GM18867 (cell line): ENCODE results near the gene FGD4.
"Not testable (repeated sequence)": the region's sequence is repeated elsewhere in the genome, so short reads cannot be mapped to it uniquely, and the experiment has no call there.

Experiments
- ATAC-seq: cut with Tn5 transposase; IDR thresholded peaks from one replicate; pipeline ENCODE4 v1.9.1; 2021; ENCODE audit warnings: mild to moderate bottlenecking, moderate library complexity; ENCODE audit not compliant: unreplicated experiment

FGD4 gene

DNA sequence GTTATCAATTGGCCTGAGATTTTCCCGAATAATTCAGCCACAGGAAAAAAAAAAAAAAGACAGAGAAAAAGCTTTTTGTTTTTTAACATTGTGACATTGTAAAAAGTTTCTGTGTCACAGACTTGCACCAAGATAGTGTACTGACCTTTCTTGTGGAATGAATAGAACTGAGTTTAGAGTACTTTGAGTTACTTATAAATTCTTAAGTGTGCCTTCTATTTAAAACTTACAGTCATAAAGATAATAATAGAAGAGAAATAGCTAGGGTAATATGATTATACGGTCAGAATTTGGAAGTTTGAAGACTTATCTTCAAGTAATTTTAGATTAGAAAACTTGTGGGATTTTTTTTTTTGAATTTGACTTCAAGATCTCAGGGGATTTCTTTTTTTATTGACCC, 88.8 kb downstream of the FGD4 start:
- no peak for ATAC-seq

DNA sequence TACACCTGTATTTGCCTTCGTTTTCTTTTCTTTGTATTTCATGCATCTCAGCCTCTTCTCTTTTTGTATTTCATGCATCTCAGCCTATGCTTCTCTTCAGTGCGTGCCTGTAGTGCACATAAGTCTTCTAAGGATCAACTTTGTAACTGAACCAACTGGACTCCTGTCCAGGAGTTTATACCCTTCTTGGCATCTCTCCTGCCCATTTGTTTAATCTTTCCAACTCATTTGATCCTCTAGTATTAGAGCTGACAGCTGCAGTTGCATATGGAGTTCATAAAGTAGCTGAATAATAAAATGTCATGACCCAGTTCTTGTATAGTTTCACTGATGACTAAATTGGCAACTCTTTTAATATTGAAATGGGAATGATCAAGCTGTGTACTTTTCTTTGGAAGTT, 89.7 kb downstream of the FGD4 start:
- ATAC-seq = no peak

- ATAC-seq = no peak
Measured at GRCh38 chr12:32490801-32491200, 91.4 kb downstream of the FGD4 start.

- ATAC-seq = no peak
Measured at GRCh38 chr12:32493282-32493681, 93.9 kb downstream of the FGD4 start.

- no peak for ATAC-seq
Measured at GRCh38 chr12:32494656-32495055, 95.3 kb downstream of the FGD4 start.

DNA sequence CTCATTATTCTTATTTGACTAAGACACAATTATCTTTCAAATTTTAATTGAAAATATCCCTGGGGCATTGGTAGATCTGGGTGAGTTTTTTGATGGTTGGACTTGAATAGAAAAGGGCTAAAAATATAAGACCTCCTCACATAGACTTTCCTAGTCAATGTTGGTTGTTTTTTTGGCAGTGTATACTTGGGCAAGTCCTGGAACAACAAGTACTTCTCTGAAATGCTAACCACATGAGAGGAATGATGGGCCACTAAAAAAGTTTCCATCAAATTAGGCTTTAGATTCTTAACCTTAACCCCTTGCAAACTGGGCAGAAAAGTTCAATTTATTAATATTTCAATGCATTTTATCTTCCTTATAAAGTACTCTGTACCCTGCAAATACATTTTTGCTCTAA, 97.6 kb downstream of the FGD4 start:
- ATAC-seq = no peak

DNA sequence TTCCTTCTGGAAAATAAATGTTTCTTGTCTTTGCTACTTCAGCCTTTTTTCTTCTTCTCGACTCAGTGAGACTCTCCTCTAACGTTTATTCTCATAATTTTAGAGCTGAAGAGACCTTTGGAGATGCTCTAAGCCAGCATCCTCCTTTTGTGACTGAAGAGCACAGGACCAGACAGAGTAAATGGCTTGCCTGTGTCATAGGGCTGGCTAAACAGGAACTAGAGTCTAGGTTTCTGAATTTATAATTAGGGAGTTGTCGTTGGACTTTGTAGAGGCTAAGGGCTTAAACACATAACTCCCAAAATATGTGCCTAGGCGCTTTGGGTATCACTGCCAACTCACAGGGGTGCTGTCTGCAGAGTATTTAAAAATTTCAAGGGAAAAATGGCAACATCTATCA, 98.5 kb downstream of the FGD4 start:
- ATAC-seq = no peak

- ATAC-seq = no peak
Measured at GRCh38 chr12:32499048-32499447, 99.7 kb downstream of the FGD4 start.

DNA sequence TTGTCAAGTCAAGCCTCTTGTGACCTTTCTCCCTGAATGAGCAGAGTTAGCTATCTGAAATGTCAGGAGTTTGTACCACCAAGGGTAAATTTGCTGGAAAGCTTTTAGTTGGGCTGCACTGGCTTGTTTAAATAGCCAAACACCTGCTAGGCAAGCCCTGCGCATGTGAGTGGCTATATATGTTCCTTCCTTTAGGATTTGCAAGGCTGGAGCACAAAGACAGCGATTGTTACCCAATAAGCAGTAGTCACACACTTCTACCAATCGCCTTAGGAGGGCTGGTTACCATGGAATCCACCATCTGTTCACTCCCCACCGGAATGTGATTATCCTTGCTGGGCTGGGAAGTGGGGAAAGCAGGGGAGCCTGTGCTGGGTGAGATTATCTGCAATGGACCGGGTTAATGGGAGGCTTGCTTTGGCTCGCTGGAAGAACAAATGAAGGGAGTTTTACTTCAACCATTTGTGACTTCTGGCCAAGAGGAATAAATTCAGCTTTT, 102.5 kb downstream of the FGD4 start:
- no peak for ATAC-seq

DNA sequence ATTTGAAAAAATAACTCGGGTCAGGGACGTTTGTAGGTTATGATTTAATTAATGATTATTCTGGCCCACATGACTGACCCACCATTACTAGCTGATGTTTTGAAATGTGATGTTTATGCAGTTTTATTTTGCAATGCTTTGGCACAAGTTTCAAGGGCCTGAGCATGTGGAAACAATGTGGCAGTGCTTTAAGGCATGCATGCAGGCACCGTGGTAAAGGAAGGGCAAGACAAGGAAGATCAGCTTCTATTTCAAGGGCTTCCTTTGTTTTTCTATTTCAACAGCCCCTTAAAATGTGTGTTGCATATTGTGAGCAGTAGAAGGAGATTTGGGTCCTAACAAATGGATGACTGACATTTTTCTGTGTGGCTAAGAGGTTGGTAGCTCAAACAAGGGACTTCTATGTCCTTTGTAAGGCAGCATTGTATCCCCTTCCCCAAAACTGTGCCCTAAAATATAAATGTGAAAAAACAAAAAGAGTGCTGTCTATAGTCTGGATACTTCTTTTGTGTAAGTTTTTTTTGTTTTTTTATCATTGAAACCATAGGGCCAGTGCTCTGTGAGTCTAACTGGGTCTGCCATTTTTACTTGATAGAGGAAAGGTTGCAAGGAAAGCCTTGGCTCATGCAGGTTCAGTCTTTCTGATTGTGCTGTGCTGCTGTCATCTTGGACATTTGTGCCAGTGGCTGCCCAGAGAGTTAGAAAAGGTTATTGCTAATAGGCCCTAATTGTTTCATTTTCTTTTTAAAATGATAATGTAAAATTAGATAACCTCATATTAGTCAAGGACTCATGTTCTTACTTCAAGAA, 103.5 kb downstream of the FGD4 start:
- ATAC-seq = no peak

DNA sequence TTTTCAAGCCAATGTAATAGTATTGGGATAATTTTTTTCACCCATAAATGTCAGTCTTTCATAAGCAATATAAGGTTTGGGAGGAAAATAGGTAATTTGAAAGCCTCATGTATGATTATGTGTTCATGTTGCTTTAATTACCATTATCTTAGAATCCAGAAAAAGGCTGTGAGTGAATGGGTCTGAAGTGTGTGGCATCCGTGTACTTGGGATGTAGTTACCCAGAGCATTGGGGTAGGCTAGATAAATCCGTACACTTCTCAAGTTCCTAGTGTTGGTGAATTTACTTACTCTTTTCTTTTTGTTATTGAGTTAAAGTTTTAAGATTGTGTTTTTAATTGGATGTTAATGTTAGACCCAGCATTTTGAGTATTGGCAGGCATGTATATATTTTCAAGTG, 104.4 kb downstream of the FGD4 start:
- no peak for ATAC-seq

DNA sequence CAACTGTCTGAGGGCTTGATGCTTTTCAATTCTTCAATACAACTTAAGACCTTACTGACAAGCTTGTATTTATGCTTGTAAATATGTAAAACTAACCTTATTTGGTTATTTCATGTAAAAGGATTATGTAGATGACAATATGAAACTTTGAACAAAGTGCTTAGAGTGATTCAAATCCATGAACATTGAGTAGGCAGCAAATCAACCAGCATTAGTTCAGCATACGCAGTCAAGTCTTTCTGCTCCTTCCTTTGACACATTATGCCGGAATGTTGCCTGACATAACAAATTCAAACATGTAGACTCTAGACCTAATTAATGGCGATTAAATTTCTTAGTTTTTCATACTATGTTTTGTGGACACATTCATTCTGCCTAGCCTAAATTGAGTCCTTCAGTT, 105.2 kb downstream of the FGD4 start:
- ATAC-seq = no peak

DNA sequence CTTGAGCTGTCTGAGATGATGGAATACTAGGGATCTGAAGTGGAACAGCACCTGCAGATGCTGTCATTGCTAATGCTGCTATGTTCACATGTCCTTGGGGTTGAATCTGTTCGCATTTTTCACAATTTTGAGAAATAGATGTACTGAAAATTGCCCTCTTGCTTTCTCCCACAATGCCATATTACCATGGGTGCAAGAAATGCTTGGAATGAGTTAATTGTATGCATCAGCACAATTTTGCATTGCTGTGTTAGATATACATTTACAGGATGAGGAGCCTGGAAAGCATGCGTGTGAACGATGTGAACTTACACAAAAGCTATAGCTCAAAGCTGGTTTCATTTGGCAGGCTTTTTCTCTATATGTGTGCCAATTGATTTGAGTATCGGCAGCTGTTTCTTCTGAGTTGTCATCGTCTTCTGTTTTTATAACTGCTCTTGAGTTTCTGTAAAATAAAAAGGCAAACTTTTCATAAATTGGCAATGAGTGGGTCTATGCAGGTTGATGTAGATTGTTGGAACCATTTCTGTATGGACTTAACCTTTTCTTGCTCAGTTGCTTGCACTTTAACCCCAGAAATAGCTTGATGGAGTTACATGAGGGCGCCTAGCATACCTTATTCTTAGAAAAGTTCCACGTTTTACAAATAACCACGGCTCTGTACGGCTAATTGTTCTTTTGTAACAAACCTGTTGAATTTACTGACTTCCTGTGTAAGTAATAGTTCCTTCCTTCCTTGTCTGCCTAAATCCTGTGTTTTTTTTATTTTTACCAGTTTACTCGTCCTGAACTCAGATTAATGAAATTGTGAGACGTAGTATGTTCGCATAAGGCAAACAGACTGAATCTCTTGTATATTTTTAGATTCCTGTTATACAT, 105.9 kb downstream of the FGD4 start:
- ATAC-seq = no peak

DNA sequence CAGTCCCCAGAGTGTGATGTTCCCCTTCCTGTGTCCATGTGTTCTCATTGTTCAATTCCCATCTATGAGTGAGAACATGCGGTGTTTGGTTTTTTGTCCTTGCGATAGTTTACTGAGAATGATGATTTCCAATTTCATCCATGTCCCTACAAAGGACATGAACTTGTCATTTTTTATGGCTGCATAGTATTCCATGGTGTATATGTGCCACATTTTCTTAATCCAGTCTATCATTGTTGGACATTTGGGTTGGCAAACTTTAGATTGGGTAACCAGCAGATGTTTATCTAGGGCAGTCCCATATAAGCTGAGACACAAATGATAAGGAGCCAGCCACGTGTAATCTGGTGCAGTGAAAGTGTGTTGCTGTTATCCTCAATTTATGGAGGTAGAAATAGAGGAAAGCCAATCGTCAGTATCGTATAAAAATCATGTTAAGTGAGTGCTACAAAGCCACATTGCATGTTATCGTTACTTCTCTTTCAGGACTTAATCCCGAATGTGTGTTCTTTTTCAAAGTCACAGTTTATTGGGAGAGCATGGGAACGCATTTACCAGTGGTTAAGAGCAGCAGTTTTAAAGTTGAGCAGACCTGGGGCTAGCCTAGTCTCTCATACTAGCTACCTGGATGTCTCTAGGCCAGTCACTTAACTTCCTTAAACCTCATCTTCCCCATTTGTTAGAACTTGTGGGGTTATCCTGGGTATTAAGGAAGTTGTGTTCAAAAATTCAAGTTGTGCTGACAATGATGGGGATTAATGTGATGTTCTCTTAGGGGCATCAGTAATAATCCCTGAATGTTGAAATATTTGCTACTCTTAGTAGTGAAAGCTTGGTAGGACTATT, 108.0 kb downstream of the FGD4 start:
- ATAC-seq = not testable (repeated sequence)

GRCh38 chr12:32507942-32508320, 108.6 kb downstream of the FGD4 start:
- no peak for ATAC-seq

- no peak for ATAC-seq
Measured at GRCh38 chr12:32508626-32509025, 109.3 kb downstream of the FGD4 start.

DNA sequence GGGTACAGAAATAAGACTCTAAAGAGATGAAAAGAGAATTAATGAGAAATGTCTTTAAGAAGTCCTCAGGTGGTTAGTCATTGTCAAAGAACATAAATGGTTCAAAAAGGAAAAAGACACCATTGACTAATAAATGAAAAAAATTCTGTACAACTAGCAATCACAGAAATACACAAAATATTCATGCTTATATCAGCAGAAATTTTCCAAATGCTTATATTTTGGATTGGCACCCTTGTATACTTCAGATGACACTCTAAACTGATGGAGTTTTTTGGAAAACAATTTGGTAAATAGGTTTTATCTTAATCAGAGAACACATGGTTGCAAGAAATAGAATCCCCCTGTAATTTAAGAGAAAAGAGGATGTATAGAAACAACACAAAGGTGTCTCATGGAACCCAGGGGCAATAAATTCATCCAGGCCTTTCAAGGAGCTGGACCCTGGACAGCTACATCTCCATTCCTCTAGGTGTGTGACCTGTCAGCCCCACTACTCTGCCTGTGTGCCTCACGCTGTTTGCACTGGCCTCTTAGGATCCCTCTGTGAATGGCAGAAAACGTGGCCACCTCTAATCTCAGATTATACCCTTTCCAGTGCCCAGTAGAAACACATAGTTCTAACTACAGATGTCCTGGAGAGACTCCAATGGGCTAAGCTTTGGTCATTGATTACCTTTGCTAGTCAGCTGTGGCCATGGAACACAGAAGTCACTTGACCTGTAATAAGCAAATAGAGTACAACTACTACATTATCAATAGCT, 110.2 kb downstream of the FGD4 start:
- no peak for ATAC-seq

DNA sequence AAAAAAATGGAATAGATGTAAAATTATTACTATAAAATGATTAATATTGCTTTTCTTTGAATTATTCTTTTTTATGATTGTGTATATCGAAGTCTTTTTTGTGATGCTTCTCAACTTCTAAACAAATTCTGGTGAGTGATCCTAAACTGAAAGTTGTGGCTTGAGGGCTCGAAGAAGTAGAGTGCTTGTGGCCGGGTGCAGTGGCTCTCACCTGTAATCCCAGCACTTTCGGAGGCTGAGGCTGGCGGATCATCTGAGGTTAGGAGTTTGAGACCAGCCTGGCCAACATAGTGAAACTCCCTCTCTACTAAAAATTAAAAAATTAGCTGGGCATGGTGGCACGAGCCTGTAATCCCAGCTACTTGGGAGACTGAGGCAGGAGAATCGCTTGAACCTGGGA, 112.6 kb downstream of the FGD4 start:
- not testable (repeated sequence) for ATAC-seq

DNA sequence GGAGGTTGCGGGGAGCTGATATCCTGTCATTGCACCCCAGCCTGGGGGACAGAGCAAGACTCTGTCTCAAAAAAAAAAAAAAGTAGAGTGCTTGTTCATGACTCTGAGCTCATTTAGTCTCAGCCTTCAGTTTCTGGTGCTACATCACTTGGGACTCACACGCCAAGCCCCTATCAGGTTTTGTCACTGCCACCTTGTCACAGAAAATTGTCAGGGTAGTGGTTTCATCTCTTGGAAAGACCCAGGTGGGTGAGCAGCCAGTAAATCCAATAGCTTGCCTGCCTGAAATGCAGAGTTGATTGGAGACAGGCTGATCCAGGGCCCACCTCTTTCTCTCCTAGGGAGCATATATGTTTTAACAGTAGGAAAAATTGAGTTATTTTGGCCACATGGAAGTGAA, 113.0 kb downstream of the FGD4 start:
- no peak for ATAC-seq

DNA sequence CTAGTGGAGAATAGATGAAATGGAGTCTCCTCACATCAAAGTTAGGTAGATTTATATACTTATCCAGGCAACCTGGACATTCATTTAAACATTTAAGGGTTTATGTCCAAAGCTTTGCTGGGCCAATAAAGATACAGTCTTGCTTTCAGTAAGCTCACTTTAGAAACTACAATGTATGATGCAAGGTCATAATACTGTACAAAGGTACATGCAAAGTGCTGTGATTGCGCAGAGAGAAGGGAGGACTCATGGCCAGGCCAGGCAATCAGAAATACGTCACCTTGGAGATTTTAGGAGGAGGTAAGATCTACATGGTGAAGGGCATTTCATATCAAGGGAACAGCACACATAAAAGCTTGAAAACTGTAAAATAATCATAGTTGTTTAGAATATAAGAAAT, 113.6 kb downstream of the FGD4 start:
- no peak for ATAC-seq
